H9 (cell line): ENCODE measurements around the gene ASIC3. TPM values are rescaled to one million over a fixed set of nuclear protein-coding genes. Genes with fewer than 3 reads are reported as not detected.

Experiments used
- DNase-seq: peaks from one replicate; pipeline ENCODE4 v3.0.0-alpha.2; 2017
- H2AFZ ChIP-seq: one replicate; pipeline ENCODE4 v1.6.1; 2013; ENCODE audit warnings: mild to moderate bottlenecking, low read length, control low read depth, moderate library complexity
- H2AK5ac ChIP-seq: 2 replicates; pipeline ENCODE4 v1.6.1; 2013; ENCODE audit warnings: low read length, control low read depth, mixed read lengths; ENCODE audit not compliant: insufficient read length
- H2BK120ac ChIP-seq: one replicate; pipeline ENCODE4 v1.6.1; 2013; ENCODE audit warnings: low read depth, mild to moderate bottlenecking, low read length, control low read depth, inconsistent platforms; ENCODE audit not compliant: poor library complexity, severe bottlenecking
- H2BK12ac ChIP-seq: 2 replicates; pipeline ENCODE4 v1.6.1; 2013; ENCODE audit warnings: low read length, control low read depth, mixed read lengths, low read depth; ENCODE audit not compliant: insufficient read length
- H2BK15ac ChIP-seq: 2 replicates; pipeline ENCODE4 v1.6.1; 2013; ENCODE audit warnings: low read depth, low read length, control low read depth
- H2BK20ac ChIP-seq: one replicate; pipeline ENCODE4 v1.6.1; 2013; ENCODE audit warnings: low read depth, mild to moderate bottlenecking, low read length, control low read depth, inconsistent platforms; ENCODE audit not compliant: poor library complexity, severe bottlenecking
- H2BK5ac ChIP-seq: 2 replicates; pipeline ENCODE4 v1.6.1; 2013; ENCODE audit warnings: low read length, control low read depth, mixed read lengths; ENCODE audit not compliant: insufficient read length
- H3K14ac ChIP-seq: 2 replicates; pipeline ENCODE4 v1.6.1; 2013; ENCODE audit warnings: low read length, control low read depth; ENCODE audit not compliant: insufficient read depth
- H3K18ac ChIP-seq: 2 replicates; pipeline ENCODE4 v1.6.1; 2013; ENCODE audit warnings: low read depth, mild to moderate bottlenecking, mixed read lengths, low read length, control low read depth; ENCODE audit not compliant: insufficient read length
- H3K23ac ChIP-seq: 2 replicates; pipeline ENCODE4 v1.6.1; 2013; ENCODE audit warnings: low read length, control low read depth, mixed read lengths, low read depth; ENCODE audit not compliant: insufficient read length
- H3K23me2 ChIP-seq: 2 replicates; pipeline ENCODE4 v1.6.1; 2013; ENCODE audit warnings: low read depth, mild to moderate bottlenecking, mixed read lengths, low read length, control low read depth; ENCODE audit not compliant: insufficient read length, poor library complexity, severe bottlenecking
- H3K27ac ChIP-seq: 2 replicates; pipeline ENCODE4 v1.5.1; 2013; ENCODE audit warnings: low read length, control low read depth, mixed read lengths, low read depth; ENCODE audit not compliant: insufficient read length
- H3K27me3 ChIP-seq: 2 replicates; pipeline ENCODE4 v1.6.1; 2013; ENCODE audit warnings: low read length, control low read depth, inconsistent platforms; ENCODE audit not compliant: insufficient read depth
- H3K4ac ChIP-seq: 2 replicates; pipeline ENCODE4 v1.6.1; 2013; ENCODE audit warnings: low read depth, mild to moderate bottlenecking, control low read depth, inconsistent platforms, low read length, moderate library complexity
- H3K4me1 ChIP-seq: 2 replicates; pipeline ENCODE4 v1.6.1; 2013; ENCODE audit warnings: low read length, control low read depth, inconsistent platforms; ENCODE audit not compliant: insufficient read depth
- H3K4me2 ChIP-seq: 2 replicates; pipeline ENCODE4 v1.6.1; 2013; ENCODE audit warnings: low read length, control low read depth, mixed read lengths; ENCODE audit not compliant: insufficient read length, insufficient read depth
- H3K56ac ChIP-seq: 2 replicates; pipeline ENCODE4 v1.6.1; 2013; ENCODE audit warnings: low read depth, mild to moderate bottlenecking, mixed read lengths, low read length, control low read depth; ENCODE audit not compliant: insufficient read length
- H3K79me1 ChIP-seq: 2 replicates; pipeline ENCODE4 v1.6.1; 2013; ENCODE audit warnings: low read depth, mild to moderate bottlenecking, moderate library complexity, low read length, control low read depth, inconsistent platforms; ENCODE audit not compliant: insufficient read depth, poor library complexity, severe bottlenecking
- H3K79me2 ChIP-seq: 2 replicates; pipeline ENCODE4 v1.6.1; 2013; ENCODE audit warnings: low read length, control low read depth, inconsistent platforms; ENCODE audit not compliant: insufficient read depth
- H3K9ac ChIP-seq: 2 replicates; pipeline ENCODE4 v1.6.1; 2013; ENCODE audit warnings: low read length, control low read depth, mixed read lengths; ENCODE audit not compliant: insufficient read length; ENCODE audit errors: extremely low read depth
- H3K9me3 ChIP-seq: one replicate; pipeline ENCODE4 v1.6.1; 2013; ENCODE audit warnings: low read depth, low read length, inconsistent platforms; ENCODE audit not compliant: control insufficient read depth
- H3T11ph ChIP-seq: one replicate; pipeline ENCODE4 v1.6.1; 2013; ENCODE audit warnings: mild to moderate bottlenecking, low read length, control low read depth, inconsistent platforms
- H4K20me1 ChIP-seq: one replicate; pipeline ENCODE4 v1.6.1; 2013; ENCODE audit not compliant: control insufficient read depth, insufficient read length, insufficient read depth
- H4K5ac ChIP-seq: 2 replicates; pipeline ENCODE4 v1.6.1; 2013; ENCODE audit warnings: low read depth, mild to moderate bottlenecking, mixed read lengths, low read length, control low read depth; ENCODE audit not compliant: insufficient read length
- H4K8ac ChIP-seq: replicated peaks from 2 replicates; pipeline ENCODE4 v1.6.1; 2013; ENCODE audit warnings: low read length, control low read depth, mixed read lengths, low read depth; ENCODE audit not compliant: insufficient read length
- H4K91ac ChIP-seq: 2 replicates; pipeline ENCODE4 v1.6.1; 2013; ENCODE audit warnings: low read depth, mild to moderate bottlenecking, moderate library complexity, mixed read lengths, low read length, control low read depth; ENCODE audit not compliant: insufficient read length
- H3K27ac Mint-ChIP-seq, 3 experiments: 2 replicates in 2 of 3; 3 replicates in 1 of 3; pipeline ENCODE4 v1.8.0; 2020 to 2021; ENCODE audit warnings: mixed read lengths in 3 of 3, mild to moderate bottlenecking in 1 of 3, moderate library complexity in 1 of 3
- H3K27me3 Mint-ChIP-seq: 2 replicates; pipeline ENCODE4 v1.8.0; 2021; ENCODE audit warnings: low read depth, mild to moderate bottlenecking, moderate library complexity, mixed read lengths
- H3K36me3 Mint-ChIP-seq, 3 experiments: 2 replicates in 2 of 3; 3 replicates in 1 of 3; pipeline ENCODE4 v1.8.0; 2020 to 2021; ENCODE audit warnings: low read depth in 3 of 3, mixed read lengths in 3 of 3; ENCODE audit not compliant: insufficient read depth in 1 of 3
- H3K4me1 Mint-ChIP-seq, 2 experiments: 2 replicates each; pipeline ENCODE4 v1.8.0; 2020; ENCODE audit warnings: mixed read lengths in 2 of 2
- H3K4me3 Mint-ChIP-seq, 2 experiments: 2 replicates in 1 of 2; 3 replicates in 1 of 2; pipeline ENCODE4 v1.8.0; 2020 to 2021; ENCODE audit warnings: mild to moderate bottlenecking in 2 of 2, mixed read lengths in 2 of 2, moderate library complexity in 1 of 2
- H3K9me3 Mint-ChIP-seq, 2 experiments: 2 replicates in 1 of 2; 3 replicates in 1 of 2; pipeline ENCODE4 v1.8.0; 2020; ENCODE audit warnings: mild to moderate bottlenecking in 2 of 2, mixed read lengths in 2 of 2, moderate library complexity in 1 of 2
- WGBS: extraction: QIAGEN DNeasy Blood & Tissue Kit; methylation state at CpG from one replicate; pipeline ENCODE4 v1.1.7; 2013; ENCODE audit warnings: missing lambda C conversion rate, low lambda C conversion rate, mixed read lengths; ENCODE audit not compliant: insufficient read length; ENCODE audit errors: extremely low coverage; 5-methylcytosine and 5-hydroxymethylcytosine counted together
- total RNA-seq: library from RNA; stranded (reverse); gene quantifications from 2 replicates; pipeline ENCODE4 v1.2.1, GENCODE V29; 2021
- TF ChIP-seq, protein P1 (sequence below): fragments of 200-600 bp; sonication (generic); conservative IDR thresholded peaks from 3 replicates; pipeline ENCODE4 v1.8.0; 2021; ENCODE audit warnings: antibody characterized with exemption, mild to moderate bottlenecking

ASIC3 gene
- total RNA-seq, 1 experiment from 2014 or later, result 1.7 TPM

DNA sequence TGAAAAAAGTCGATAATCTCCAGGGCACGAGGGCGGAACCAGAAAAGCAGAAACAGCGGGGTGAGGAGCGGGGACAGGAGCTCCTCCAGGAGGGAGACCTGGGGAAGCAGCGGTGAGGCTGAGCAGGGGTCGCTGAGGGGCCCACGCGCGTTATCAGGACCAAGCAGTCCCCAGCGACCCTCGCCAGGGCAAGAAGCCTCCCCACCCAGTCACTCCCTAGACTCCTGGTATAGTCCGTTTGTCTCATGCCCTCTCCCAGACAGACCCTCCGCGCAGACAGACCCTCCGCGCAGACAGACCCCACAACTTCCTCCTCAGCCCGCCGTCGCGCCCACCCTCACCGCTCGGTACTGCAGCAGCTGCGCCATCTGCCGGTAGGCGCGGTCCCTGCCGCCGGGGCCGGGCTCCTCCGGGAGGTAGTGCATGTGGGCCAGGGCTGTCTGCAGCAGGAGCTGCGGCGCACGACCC, 30.3 kb upstream of the ASIC3 start:
- Histone ChIP-seq H3K4ac (no peak overlapping the region), H2BK12ac (no peak overlapping the region), H3K18ac (no peak overlapping the region), H3K14ac (no peak overlapping the region), H4K20me1 (no peaks in the 10 kb centered on the region), H3K27me3 (peaks cover 6% of the 10 kb centered on the region; the same call in 1 of the 2 replicates), H4K5ac (no peak overlapping the region), H3K23me2 (peaks cover 6% of the 10 kb centered on the region), H2BK20ac (no peak overlapping the region), H3K9ac (no peak overlapping the region), H4K91ac (no peak overlapping the region), H2BK5ac (no peak overlapping the region), H3K23ac (no peak overlapping the region), H3K9me3 (no peaks in the 10 kb centered on the region), H4K8ac (no peak overlapping the region), H2BK120ac (no peak overlapping the region), H3K4me2 (peak overlapping the region; percentile 17), H2AFZ (no peak overlapping the region), H3K79me2 (no peaks in the 10 kb centered on the region), H3K4me1 (peaks cover 6% of the 10 kb centered on the region; the same call in 1 of the 2 replicates), H3K79me1 (no peaks in the 10 kb centered on the region), H2AK5ac (no peak overlapping the region), H3T11ph (no peak overlapping the region), H3K56ac (no peak overlapping the region), H3K27ac (no peak overlapping the region), H2BK15ac (no peak overlapping the region)
- TF ChIP-seq, protein P1, sequence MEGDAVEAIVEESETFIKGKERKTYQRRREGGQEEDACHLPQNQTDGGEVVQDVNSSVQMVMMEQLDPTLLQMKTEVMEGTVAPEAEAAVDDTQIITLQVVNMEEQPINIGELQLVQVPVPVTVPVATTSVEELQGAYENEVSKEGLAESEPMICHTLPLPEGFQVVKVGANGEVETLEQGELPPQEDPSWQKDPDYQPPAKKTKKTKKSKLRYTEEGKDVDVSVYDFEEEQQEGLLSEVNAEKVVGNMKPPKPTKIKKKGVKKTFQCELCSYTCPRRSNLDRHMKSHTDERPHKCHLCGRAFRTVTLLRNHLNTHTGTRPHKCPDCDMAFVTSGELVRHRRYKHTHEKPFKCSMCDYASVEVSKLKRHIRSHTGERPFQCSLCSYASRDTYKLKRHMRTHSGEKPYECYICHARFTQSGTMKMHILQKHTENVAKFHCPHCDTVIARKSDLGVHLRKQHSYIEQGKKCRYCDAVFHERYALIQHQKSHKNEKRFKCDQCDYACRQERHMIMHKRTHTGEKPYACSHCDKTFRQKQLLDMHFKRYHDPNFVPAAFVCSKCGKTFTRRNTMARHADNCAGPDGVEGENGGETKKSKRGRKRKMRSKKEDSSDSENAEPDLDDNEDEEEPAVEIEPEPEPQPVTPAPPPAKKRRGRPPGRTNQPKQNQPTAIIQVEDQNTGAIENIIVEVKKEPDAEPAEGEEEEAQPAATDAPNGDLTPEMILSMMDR, result peak; percentile 98
- Mint-ChIP-seq H3K27me3 (peaks cover 75% of the 10 kb centered on the region), H3K36me3 (peaks cover 2 to 6% (median 6%) of the 10 kb centered on the region in 3 experiments; a peak in 6 of 7 replicates), H3K27ac (0 out of 7 replicates have a peak overlapping the region, but pooled peaks of 1 of the 3 experiments have one; percentile 49), H3K9me3 (peaks cover 0 to 9% of the 10 kb centered on the region in 2 experiments; a peak in 2 of 5 replicates), H3K4me1 (peaks cover 20 to 47% of the 10 kb centered on the region in 2 experiments), H3K4me3 (peak overlapping the region; percentile 55 to 79)
- DNase-seq, result peak; percentile 92
- WGBS, result no CpG with 5 or more reads among the region's 34 CpGs
